GM12865 (cell line): ENCODE data around the gene RNF224.

Experiments used
- DNase-seq: peaks from one replicate; pipeline ENCODE4 v3.0.0; 2010; ENCODE audit warnings: low read depth
- H3K4me3 ChIP-seq: 2 replicates; pipeline ENCODE4 v1.5.1; 2011; ENCODE audit warnings: mild to moderate bottlenecking, low read depth, low read length, control low read depth
- CTCF ChIP-seq: IDR thresholded peaks from 2 replicates; pipeline ENCODE4 v1.5.1; 2011; ENCODE audit warnings: low read length, control low read depth, low read depth, inconsistent platforms; ENCODE audit not compliant: insufficient read depth; ENCODE audit errors: missing control alignments

Gene RNF224

GRCh38 chr9:137225699-137226331, 1.5 kb upstream of the RNF224 start:
- no peak for DNase-seq
- no peak for TF ChIP-seq CTCF
- no peak overlapping the region for H3K4me3 ChIP-seq

- no peak for TF ChIP-seq CTCF
- no peak overlapping the region for H3K4me3 ChIP-seq
- no peak for DNase-seq
Observed at GRCh38 chr9:137226338-137227053, 806 bp upstream of the RNF224 start.

- H3K4me3 ChIP-seq, result no peak overlapping the region
- DNase-seq, result no peak
- TF ChIP-seq CTCF, result no peak
Observed at GRCh38 chr9:137227853-137228505, 677 bp downstream of the RNF224 start.

GRCh38 chr9:137228506-137228967, 1.2 kb downstream of the RNF224 start:
- H3K4me3 ChIP-seq, result no peak overlapping the region
- DNase-seq, result no peak
- no peak for TF ChIP-seq CTCF

GRCh38 chr9:137228968-137229896, 1.9 kb downstream of the RNF224 start:
- DNase-seq, result no peak
- TF ChIP-seq CTCF, result no peak
- H3K4me3 ChIP-seq, result no peak overlapping the region

- no peak for DNase-seq
- TF ChIP-seq CTCF, result no peak
- no peak overlapping the region for H3K4me3 ChIP-seq
Observed at GRCh38 chr9:137229903-137230704, 2.8 kb downstream of the RNF224 start.
